Left hindlimb (tissue), 1 donor: ENCODE results near the gene OR2A12.
"Not testable (repeated sequence)": the region's sequence is repeated elsewhere in the genome, so short reads cannot be mapped to it uniquely, and the experiment has no call there.

Source experiments
- DNase-seq: peaks from one replicate; pipeline ENCODE4 v3.0.0-alpha.2; 2018

Gene OR2A12

DNA sequence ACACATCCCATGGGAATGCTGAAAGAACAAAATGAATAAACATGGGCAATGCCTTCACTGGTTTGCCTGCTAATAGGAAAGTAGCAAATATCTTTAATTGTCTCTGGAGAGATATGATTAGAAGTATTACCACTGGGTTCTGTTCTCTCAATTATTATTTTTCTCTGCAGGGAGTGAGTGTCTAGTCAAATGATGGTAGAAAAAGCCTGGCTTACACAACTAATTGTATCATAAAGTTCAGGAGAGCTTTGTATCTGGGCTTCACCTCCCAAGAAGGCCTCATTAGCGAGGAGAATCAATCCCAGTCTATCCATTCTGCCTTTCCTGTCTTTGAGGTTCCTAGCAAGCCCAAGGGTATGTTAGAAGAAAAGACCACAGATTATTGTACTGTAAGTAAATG, 36.8 kb downstream of the OR2A12 start, which contains the start of gene OR2A14:
TSS of gene OR2A14 (plus strand) at position 301 of the 400 bp plus-strand sequence. CDS start 5,937 bp downstream, outside the sequence.
- no peak for DNase-seq

DNA sequence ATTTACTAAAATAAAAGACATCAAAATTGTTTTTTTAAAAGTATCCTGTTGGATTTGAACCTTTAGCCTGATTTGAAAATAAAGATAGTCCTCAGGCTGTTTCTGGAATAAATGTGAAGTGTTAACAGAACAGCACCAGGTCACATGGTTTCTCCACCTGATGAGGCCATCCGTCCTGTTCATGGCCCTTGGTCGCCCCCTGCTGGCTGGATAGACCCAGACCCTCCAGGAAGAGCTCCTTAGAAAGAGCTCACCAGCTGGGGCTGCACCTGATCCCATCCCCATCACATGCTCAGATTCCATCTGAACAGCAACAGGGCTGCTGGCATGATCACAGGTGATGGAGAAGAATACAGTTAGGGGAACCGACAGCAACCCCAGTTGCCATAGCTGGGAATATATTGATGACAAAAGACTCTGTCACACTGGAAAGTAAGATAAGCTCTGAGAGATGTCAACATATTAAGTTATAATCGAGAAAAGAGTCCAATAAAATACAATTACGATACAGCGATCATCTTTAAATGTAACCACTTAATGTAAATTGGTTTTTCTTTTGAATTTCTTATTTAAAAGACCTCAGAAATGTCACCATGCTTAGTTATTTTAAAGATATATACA, 41.7 kb downstream of the OR2A12 start:
- DNase-seq: peak; percentile 76

DNA sequence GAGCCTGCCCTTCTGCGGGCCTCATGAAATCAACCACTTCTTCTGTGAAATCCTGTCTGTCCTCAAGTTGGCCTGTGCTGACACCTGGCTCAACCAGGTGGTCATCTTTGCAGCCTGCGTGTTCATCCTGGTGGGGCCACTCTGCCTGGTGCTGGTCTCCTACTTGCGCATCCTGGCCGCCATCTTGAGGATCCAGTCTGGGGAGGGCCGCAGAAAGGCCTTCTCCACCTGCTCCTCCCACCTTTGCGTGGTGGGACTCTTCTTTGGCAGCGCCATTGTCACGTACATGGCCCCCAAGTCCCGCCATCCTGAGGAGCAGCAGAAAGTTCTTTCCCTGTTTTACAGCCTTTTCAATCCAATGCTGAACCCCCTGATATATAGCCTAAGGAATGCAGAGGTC, 43.5 kb downstream of the OR2A12 start:
- not testable (repeated sequence) for DNase-seq

DNA sequence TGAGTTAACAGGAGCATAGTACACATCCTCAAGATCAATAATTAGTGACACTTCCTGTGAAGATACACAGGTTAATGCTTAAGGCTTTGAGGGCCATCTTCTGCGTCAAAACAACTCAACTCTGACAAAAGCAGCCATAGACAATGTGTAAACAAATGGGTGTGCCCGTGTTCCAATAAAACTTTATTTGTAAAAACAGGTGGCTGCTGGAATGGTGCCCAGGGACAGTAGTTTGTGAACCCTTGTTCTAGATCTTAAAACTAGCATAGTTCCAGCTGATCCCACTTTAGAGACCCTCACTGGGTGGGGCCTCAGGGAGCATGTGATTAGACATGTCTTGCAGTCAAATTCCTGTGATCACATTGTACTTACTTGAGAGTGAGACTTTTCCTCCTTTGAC, 44.7 kb downstream of the OR2A12 start:
- DNase-seq: no peak

DNA sequence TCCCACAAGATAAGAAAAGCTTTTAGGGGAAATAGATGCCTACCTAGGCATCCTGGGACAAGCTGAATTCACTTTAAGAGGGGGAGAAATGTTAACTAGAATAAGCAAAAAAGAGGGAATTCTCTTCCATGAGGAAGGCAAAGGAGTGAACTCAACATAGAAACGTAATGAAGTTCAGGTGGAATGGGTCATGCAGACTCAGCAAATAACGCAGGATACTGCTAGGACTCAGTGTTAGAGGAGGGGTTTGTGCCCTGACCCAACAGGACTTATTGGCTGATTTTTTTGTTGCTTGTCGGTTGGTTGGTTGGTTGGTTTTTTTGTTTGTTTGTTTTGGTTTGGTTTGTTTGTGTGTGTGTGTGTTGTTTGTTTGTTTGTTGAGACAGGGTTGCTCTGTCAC, 46.2 kb downstream of the OR2A12 start:
- DNase-seq: no peak

DNA sequence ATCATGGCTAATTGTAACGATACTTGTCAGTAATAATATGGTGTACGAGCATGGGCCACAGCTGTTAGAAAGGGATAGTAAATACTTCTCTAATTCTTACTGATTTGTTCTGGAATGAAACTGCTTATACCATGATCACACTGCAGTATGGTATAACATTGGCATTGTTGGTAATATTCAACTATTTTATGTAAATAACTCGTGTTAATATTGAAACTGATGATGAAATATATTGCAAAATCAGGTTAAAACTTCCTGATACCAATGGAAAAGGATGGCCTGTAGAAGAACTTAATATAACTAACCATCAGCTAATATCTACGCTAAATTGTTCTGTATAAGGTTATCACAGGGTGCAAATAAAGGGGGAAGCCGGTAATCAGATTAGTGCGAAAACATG, 47.2 kb downstream of the OR2A12 start:
- DNase-seq: no peak

DNA sequence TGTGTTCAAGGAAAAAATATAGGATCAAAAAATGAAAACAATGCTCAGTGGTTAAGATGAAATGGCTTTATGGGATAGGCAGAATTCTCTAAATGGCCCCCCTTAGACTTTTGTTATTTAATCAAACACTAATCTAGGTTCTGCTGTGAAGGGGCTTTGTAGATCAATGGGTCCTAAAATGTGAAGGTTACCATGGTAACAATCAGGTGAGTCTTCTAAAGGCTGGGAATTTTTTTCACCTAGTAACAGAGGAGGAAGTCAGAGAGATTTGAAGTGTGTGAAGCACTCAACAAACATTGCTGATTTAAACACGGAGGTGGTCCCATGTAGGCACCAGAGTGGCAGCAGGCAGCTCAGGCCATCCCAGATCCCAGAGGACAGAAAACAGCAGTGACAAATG, 48.0 kb downstream of the OR2A12 start:
- DNase-seq: no peak

DNA sequence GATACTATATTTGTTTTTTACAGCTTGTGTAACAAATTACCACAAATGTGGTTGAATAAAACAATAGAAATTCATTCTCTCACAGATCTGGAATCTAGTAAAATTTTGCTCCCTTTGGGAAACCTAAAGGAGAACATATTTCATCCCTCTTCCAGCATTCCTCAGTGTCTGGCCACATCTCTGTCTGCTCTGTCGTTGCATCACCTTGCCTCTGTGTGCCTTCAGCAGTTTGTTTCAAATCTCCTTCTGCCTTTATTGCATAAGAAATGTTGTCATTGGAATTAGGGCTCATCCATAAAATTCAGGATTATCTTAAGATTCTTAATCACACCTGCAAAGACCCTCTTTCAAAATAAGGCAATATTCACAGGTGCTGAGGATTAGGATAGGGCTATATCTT, 51.4 kb downstream of the OR2A12 start:
- DNase-seq: no peak

DNA sequence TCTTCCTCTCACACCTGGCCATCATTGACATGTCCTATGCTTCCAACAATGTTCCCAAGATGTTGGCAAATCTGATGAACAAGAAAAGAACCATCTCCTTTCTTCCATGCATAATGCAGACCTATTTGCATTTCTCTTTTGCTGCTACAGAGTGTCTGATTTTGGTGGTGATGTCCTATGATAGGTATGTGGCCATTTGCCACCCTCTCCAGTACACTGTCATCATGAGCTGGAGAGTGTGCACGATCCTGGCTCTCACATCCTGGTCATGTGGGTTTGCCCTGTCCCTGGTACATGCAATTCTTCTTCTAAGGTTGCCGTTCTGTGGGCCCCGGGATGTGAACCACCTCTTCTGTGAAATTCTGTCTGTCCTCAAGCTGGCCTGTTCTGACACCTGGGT, 56.1 kb downstream of the OR2A12 start:
- DNase-seq: no peak

DNA sequence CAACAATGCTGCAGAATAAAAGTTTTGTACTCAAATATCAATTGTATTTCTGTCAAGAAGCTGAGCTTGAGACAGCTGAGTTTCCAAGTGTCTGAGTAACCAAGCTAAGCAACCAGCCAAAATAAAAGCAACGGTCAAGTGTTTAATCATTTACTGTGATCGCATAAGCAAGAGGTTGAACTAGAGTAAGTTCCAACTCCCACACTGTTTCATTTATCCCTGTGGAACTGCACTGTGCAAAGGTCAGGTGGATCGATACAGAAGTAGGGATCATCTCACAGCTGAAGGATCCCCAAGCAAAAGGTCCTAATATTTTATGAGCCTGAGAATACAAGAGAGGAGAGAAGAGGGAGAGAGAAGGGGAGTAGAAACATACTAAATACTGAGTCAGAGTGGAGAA, 58.3 kb downstream of the OR2A12 start:
- DNase-seq: no peak

DNA sequence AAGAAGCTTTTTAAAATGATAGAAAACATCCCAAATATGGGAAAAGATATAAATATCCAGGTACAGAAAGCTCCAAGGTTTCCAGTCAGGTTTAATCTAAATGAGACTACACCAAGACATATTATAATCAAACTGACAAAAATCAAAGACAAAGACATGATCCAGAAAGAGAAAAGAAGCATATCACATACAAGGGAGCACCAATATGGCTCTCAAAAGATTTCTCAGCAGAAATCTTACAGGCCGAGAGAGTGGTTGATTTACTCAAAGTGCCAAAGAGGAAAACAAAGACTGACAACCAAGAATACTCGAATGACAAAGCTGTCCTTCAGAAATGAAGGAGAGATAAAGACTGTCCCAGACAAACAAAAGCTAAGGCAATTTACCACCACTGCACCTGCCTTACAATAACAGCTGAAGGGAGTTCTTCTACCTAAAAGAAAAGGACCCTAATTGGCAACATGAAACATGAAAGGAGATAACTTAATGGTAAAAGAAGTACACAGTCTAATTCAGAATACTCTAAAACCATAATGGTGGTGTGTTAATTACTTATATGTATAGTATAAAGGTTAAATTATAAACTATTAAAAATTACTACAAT, 62.2 kb downstream of the OR2A12 start:
- no peak for DNase-seq
